ENCODE data around the gene CFD. TPM values are rescaled to one million over a fixed set of nuclear protein-coding genes. Genes with fewer than 3 reads are reported as not detected.

Gene CFD
- total RNA-seq (2021) = 1.7 to 2.7 TPM (median 2.5 TPM) in 3 replicates
- percentile 24 among the genes with signal in this experiment for Bru-seq, nascent RNA
- long read RNA-seq, experiment 1, partial matches to known transcripts = 5 of 6 reads
- long read RNA-seq, experiment 1, other reads (novel, unspliced or antisense) = 1 of 6 reads
- long read RNA-seq, experiment 2, partial matches to known transcripts = 4 of 5 reads
- long read RNA-seq, experiment 2, other reads (novel, unspliced or antisense) = 1 of 5 reads
- long read RNA-seq, experiment 3 = 0 reads

- peaks cover 35% of the 10 kb centered on the region for H3K27me3 Mint-ChIP-seq (ENCODE audit: low read depth)
Measured at GRCh38 chr19:858868-859843, at the start of gene CFD. TSS of gene CFD (plus strand) at chr19:859664. CDS start at chr19:859690, 26 bp downstream.

More at GRCh38 chr19:858868-859843, at the start of gene CFD:
- Mint-ChIP-seq H3K9me3 (no peaks in the 10 kb centered on the region), H3K27ac (no peak within 1 kb of the TSS), H3K4me1 (no peaks in the 10 kb centered on the region; the same call in 1 of the 2 replicates), H3K36me3 (no peaks in the 10 kb centered on the region), H3K4me3 (peak within 1 kb of the TSS; percentile 43)
- no peak for ATAC-seq
- ChIA-PET CTCF (interaction anchor here (0.6 to 0.7 kb wide), 4 partner anchors 60 to 385 kb away, joined by 3 to 4 read pairs (median 3); no protein-coding TSS in a partner anchor), POLR2A (no interaction called here)
- no peak for TF ChIP-seq ATF1 (CRISPR knock-in tag; IDR thresholded peaks at IDR 0.05)
- TF ChIP-seq ATF6 (CRISPR knock-in tag; IDR thresholded peaks at IDR 0.05) = no peak
- no peak for TF ChIP-seq ZNF281 (CRISPR knock-in tag; IDR thresholded peaks at IDR 0.05)
- TF ChIP-seq TEAD4 (CRISPR knock-in tag; IDR thresholded peaks at IDR 0.05) = no peak
- TF ChIP-seq ZNF671 (CRISPR knock-in tag; IDR thresholded peaks at IDR 0.05) = no peak
- no peak for TF ChIP-seq FOXK1 (CRISPR knock-in tag; IDR thresholded peaks at IDR 0.05)
- no peak for TF ChIP-seq HMGXB4 (CRISPR knock-in tag; IDR thresholded peaks at IDR 0.05)
- no peak for TF ChIP-seq CREM (CRISPR knock-in tag; IDR thresholded peaks at IDR 0.05)
- no peak for TF ChIP-seq FOXP1 (CRISPR knock-in tag; IDR thresholded peaks at IDR 0.05; ENCODE audit: borderline replicate concordance)
- TF ChIP-seq TEAD1 (CRISPR knock-in tag; IDR thresholded peaks at IDR 0.05) = no peak
- no peak for TF ChIP-seq ZNF317 (CRISPR knock-in tag; IDR thresholded peaks at IDR 0.05; ENCODE audit: borderline replicate concordance, low read depth)
- TF ChIP-seq JUN (CRISPR knock-in tag; IDR thresholded peaks at IDR 0.05) = no peak
- TF ChIP-seq ZBTB43 (CRISPR knock-in tag; IDR thresholded peaks at IDR 0.05) = no peak
- TF ChIP-seq PREB (CRISPR knock-in tag; IDR thresholded peaks at IDR 0.05; ENCODE audit: borderline replicate concordance) = no peak
- DNase-seq (ENCODE audit: low spot score) = peak; percentile 22

Measured in WTC11 (cell line).